CD14-positive monocyte (primary cell): ENCODE results near the gene TMEM242. TPM values are rescaled to one million over a fixed set of nuclear protein-coding genes. Genes with fewer than 3 reads are reported as not detected.

Source experiments
- DNase-seq, 3 donors: peaks; one replicate each; pipeline ENCODE4 v3.0.0-alpha.2; 2011 to 2022
- H2AFZ ChIP-seq: 2 replicates; pipeline ENCODE4 v1.6.0; 2012; ENCODE audit warnings: mild to moderate bottlenecking, low read depth, low read length, inconsistent platforms; ENCODE audit not compliant: insufficient read depth, poor library complexity, severe bottlenecking
- H3K27ac ChIP-seq, 2 donors: 1 replicate in 1 of 2; 2 replicates in 1 of 2; pipeline ENCODE4 v1.5.1; 2012 to 2013; ENCODE audit warnings: low read length in 2 of 2, control low read depth in 1 of 2, inconsistent platforms in 1 of 2, low read depth in 1 of 2, mild to moderate bottlenecking in 1 of 2
- H3K27me3 ChIP-seq, 2 donors: one replicate each; pipeline versions ENCODE4 v1.6.0 to v1.6.1; 2011 to 2013; ENCODE audit warnings: low read length in 2 of 2; ENCODE audit not compliant: control insufficient read depth in 2 of 2, insufficient read depth in 2 of 2
- H3K36me3 ChIP-seq, 2 donors: replicated peaks in 1 of 2; 1 replicate in 1 of 2; 2 replicates in 1 of 2; pipeline versions ENCODE4 v1.5.1 to v1.6.1; 2012 to 2013; ENCODE audit warnings: low read length in 2 of 2, control low read depth in 1 of 2, inconsistent platforms in 1 of 2, mild to moderate bottlenecking in 1 of 2; ENCODE audit not compliant: insufficient read depth in 2 of 2, control insufficient read depth in 1 of 2
- H3K4me1 ChIP-seq, 2 donors: 1 replicate in 1 of 2; 2 replicates in 1 of 2; pipeline versions ENCODE4 v1.5.1 to v1.6.1; 2012 to 2013; ENCODE audit warnings: low read length in 2 of 2, control low read depth in 1 of 2, inconsistent platforms in 1 of 2, mild to moderate bottlenecking in 1 of 2, moderate library complexity in 1 of 2; ENCODE audit not compliant: insufficient read depth in 2 of 2, control insufficient read depth in 1 of 2
- H3K4me2 ChIP-seq: replicated peaks from 2 replicates; pipeline ENCODE3; 2012; ENCODE audit warnings: low read length, moderate library complexity, mild to moderate bottlenecking; ENCODE audit not compliant: poor library complexity, severe bottlenecking; ENCODE audit errors: extremely low read depth
- H3K4me3 ChIP-seq, 3 experiments: fragments of 200-600 bp in 1 of 3; sonication (generic) in 1 of 3; replicated peaks in 1 of 3; 1 replicate in 2 of 3; 2 replicates in 1 of 3; pipeline ENCODE4 v1.5.1; 2011 to 2013; ENCODE audit warnings: low read length in 3 of 3, mild to moderate bottlenecking in 3 of 3, control low read depth in 2 of 3, low read depth in 2 of 3, inconsistent platforms in 1 of 3, moderate library complexity in 1 of 3
- H3K79me2 ChIP-seq: 2 replicates; pipeline ENCODE4 v1.6.0; 2012; ENCODE audit warnings: mild to moderate bottlenecking, control low read depth, inconsistent platforms, low read length, moderate library complexity; ENCODE audit not compliant: insufficient read depth
- H3K9ac ChIP-seq: 2 replicates; pipeline ENCODE4 v1.6.0; 2017; ENCODE audit warnings: low read length, mild to moderate bottlenecking; ENCODE audit not compliant: insufficient read depth, poor library complexity, severe bottlenecking
- H3K9me3 ChIP-seq, 2 donors: replicated peaks in 1 of 2; 1 replicate in 1 of 2; 2 replicates in 1 of 2; pipeline versions ENCODE4 v1.5.1 to v1.6.1; 2012 to 2013; ENCODE audit warnings: low read length in 2 of 2, control low read depth in 1 of 2; ENCODE audit not compliant: control insufficient read depth in 1 of 2, insufficient read depth in 1 of 2
- H4K20me1 ChIP-seq: 2 replicates; pipeline ENCODE4 v1.6.0; 2012; ENCODE audit warnings: mild to moderate bottlenecking, low read length, control low read depth, moderate library complexity; ENCODE audit not compliant: insufficient read depth
- H3K27ac Mint-ChIP-seq, 7 donors: one replicate each; pipeline ENCODE4 v1.8.0; 2020; ENCODE audit warnings: mild to moderate bottlenecking in 7 of 7, mixed read lengths in 7 of 7, moderate library complexity in 6 of 7, inconsistent platforms in 2 of 7
- H3K27me3 Mint-ChIP-seq, 3 donors: one replicate each; pipeline ENCODE4 v1.8.0; 2021 to 2022; ENCODE audit warnings: low read depth in 3 of 3, mild to moderate bottlenecking in 3 of 3, mixed read lengths in 3 of 3, moderate library complexity in 3 of 3, inconsistent platforms in 1 of 3
- H3K36me3 Mint-ChIP-seq, 2 donors: one replicate each; pipeline ENCODE4 v1.8.0; 2020; ENCODE audit warnings: mixed read lengths in 2 of 2, inconsistent platforms in 1 of 2, mild to moderate bottlenecking in 1 of 2
- H3K4me1 Mint-ChIP-seq: one replicate; pipeline ENCODE4 v1.8.0; 2020; ENCODE audit warnings: mild to moderate bottlenecking, mixed read lengths
- H3K4me3 Mint-ChIP-seq, 2 donors: one replicate each; pipeline ENCODE4 v1.8.0; 2020; ENCODE audit warnings: mild to moderate bottlenecking in 2 of 2, mixed read lengths in 2 of 2, moderate library complexity in 1 of 2
- H3K9me3 Mint-ChIP-seq, 7 donors: one replicate each; pipeline ENCODE4 v1.8.0; 2020 to 2022; ENCODE audit warnings: mixed read lengths in 7 of 7, mild to moderate bottlenecking in 6 of 7, moderate library complexity in 6 of 7, inconsistent platforms in 2 of 7
- CTCF ChIP-seq: fragments of 200-600 bp; IDR thresholded peaks from one replicate; pipeline ENCODE4 v1.8.0; 2022; ENCODE audit warnings: antibody characterized with exemption, mild to moderate bottlenecking
- WGBS: methylation state at CpG from one replicate; pipeline ENCODE4 v1.1.5; 2013; ENCODE audit warnings: missing lambda C conversion rate; ENCODE audit not compliant: insufficient coverage; 5-methylcytosine and 5-hydroxymethylcytosine counted together
- intact Hi-C, 2 donors: fragments of 100-400 bp; cut with micrococcal nuclease; formaldehyde crosslinking; loops; one replicate each; pipeline versions ENCODE4 v1.15.0 to v1.15.1; 2023
- polyA plus RNA-seq, 3 donors: library from polyadenylated mRNA; depleted of rRNA in 1 of 3; unstranded in 2 of 3; stranded (reverse) in 1 of 3; fragments of 300-500 nt in 2 of 3; fragments of >200 nt in 1 of 3; fragmentation: Illumina TruSeq in 2 of 3; gene quantifications; 1 replicate in 2 of 3; 2 replicates in 1 of 3; pipeline ENCODE4 v1.2.3, GENCODE V29; 2012 to 2021

Gene TMEM242
- polyA plus RNA-seq, 3 donors: 5.6 to 9.8 (median 8.3) TPM

- no peak for TF ChIP-seq CTCF
- H3K36me3 Mint-ChIP-seq: no peaks in the 10 kb centered on the region
- intact Hi-C loops: no loop called here
- peaks cover 0 to 3% (median 2%) of the 10 kb centered on the region in 7 donors for H3K9me3 Mint-ChIP-seq
- H3K4me3 ChIP-seq: no peak overlapping the region
- no peak overlapping the region for H3K4me3 Mint-ChIP-seq
- no peaks in the 10 kb centered on the region for H3K79me2 ChIP-seq
- WGBS: 88% methylated on average over 3 of the region's 6 CpGs
- no peak for DNase-seq
- H3K9ac ChIP-seq: no peak overlapping the region
- H3K4me1 ChIP-seq: peaks cover 0 to 9% of the 10 kb centered on the region in 2 donors
- no peaks in the 10 kb centered on the region for H3K9me3 ChIP-seq
- no peak overlapping the region for H3K4me2 ChIP-seq
- peak overlapping the region in 1 of 7 donors; percentile 42 for H3K27ac Mint-ChIP-seq
- H3K4me1 Mint-ChIP-seq: peaks cover 6% of the 10 kb centered on the region
- H4K20me1 ChIP-seq: no peaks in the 10 kb centered on the region
- no peak overlapping the region for H2AFZ ChIP-seq
- peaks cover 0 to 11% of the 10 kb centered on the region in 2 donors for H3K27me3 ChIP-seq
- H3K27me3 Mint-ChIP-seq: peaks cover 20 to 32% (median 22%) of the 10 kb centered on the region in 3 donors
- H3K27ac ChIP-seq: no peak overlapping the region
- no peaks in the 10 kb centered on the region for H3K36me3 ChIP-seq
Observed at GRCh38 chr6:157242791-157243190, 80.5 kb downstream of the TMEM242 start.

- TF ChIP-seq CTCF: no peak
- intact Hi-C loops: no loop called here
- H3K4me3 ChIP-seq: no peak overlapping the region
- 93% methylated on average over 10 of the region's 10 CpGs for WGBS
- peaks cover 16 to 23% of the 10 kb centered on the region in 2 donors for H3K27me3 ChIP-seq
- DNase-seq: no peak
- peaks cover 8% of the 10 kb centered on the region for H3K4me1 Mint-ChIP-seq
- H3K4me3 Mint-ChIP-seq: peak overlapping the region in 1 of 2 donors; percentile 5
- no peaks in the 10 kb centered on the region for H3K9me3 ChIP-seq
- H3K9ac ChIP-seq: no peak overlapping the region
- H3K9me3 Mint-ChIP-seq: peaks cover 0 to 13% (median 3%) of the 10 kb centered on the region in 7 donors
- H3K36me3 ChIP-seq: no peaks in the 10 kb centered on the region
- H2AFZ ChIP-seq: peak overlapping the region; percentile 75
- H3K4me2 ChIP-seq: peak overlapping the region; percentile 66
- no peaks in the 10 kb centered on the region for H3K79me2 ChIP-seq
- H3K27me3 Mint-ChIP-seq: peaks cover 30 to 48% (median 32%) of the 10 kb centered on the region in 3 donors
- H4K20me1 ChIP-seq: no peaks in the 10 kb centered on the region
- peaks cover 0 to 4% of the 10 kb centered on the region in 2 donors for H3K36me3 Mint-ChIP-seq
- H3K27ac Mint-ChIP-seq: no peak overlapping the region
- H3K27ac ChIP-seq: no peak overlapping the region
- H3K4me1 ChIP-seq: peaks cover under 1 to 17% of the 10 kb centered on the region in 2 donors
Observed at GRCh38 chr6:157240960-157241311, 82.4 kb downstream of the TMEM242 start.
